Spleen (tissue), 11 donors: ENCODE data around the gene PCBP3. TPM values are rescaled to one million over a fixed set of nuclear protein-coding genes. Genes with fewer than 3 reads are reported as not detected.

Experiments used
- DNase-seq: peaks from one replicate; pipeline ENCODE4 v3.0.0-alpha.2; 2020
- H3K27ac ChIP-seq, 8 donors: fragments of 200-600 bp; sonication (generic) in 7 of 8; 1 replicate in 4 of 8; 2 replicates in 4 of 8; pipeline versions ENCODE4 v1.5.0 to v1.8.0; 2016 to 2021; ENCODE audit warnings: inconsistent platforms in 4 of 8, mild to moderate bottlenecking in 4 of 8, moderate library complexity in 1 of 8
- H3K27me3 ChIP-seq, 7 donors: fragments of 200-600 bp; sonication (generic) in 6 of 7; replicated peaks in 1 of 7; 1 replicate in 4 of 7; 2 replicates in 3 of 7; pipeline versions ENCODE4 v1.5.0 to v1.8.0; 2016 to 2021; ENCODE audit warnings: inconsistent platforms in 3 of 7, mild to moderate bottlenecking in 1 of 7
- H3K36me3 ChIP-seq, 6 donors: fragments of 200-600 bp; sonication (generic) in 5 of 6; 1 replicate in 4 of 6; 2 replicates in 2 of 6; pipeline versions ENCODE4 v1.5.0 to v1.8.0; 2016 to 2021; ENCODE audit warnings: inconsistent platforms in 2 of 6
- H3K4me1 ChIP-seq, 6 donors: fragments of 200-600 bp; sonication (generic) in 5 of 6; 1 replicate in 3 of 6; 2 replicates in 3 of 6; pipeline versions ENCODE4 v1.5.0 to v1.8.0; 2016 to 2021; ENCODE audit warnings: inconsistent platforms in 3 of 6
- H3K4me3 ChIP-seq, 8 donors: fragments of 200-600 bp; sonication (generic) in 7 of 8; 1 replicate in 4 of 8; 2 replicates in 4 of 8; pipeline versions ENCODE4 v1.5.0 to v1.8.0; 2016 to 2021; ENCODE audit warnings: inconsistent platforms in 4 of 8, mild to moderate bottlenecking in 4 of 8, moderate library complexity in 2 of 8
- H3K9me3 ChIP-seq, 8 donors: fragments of 200-600 bp; sonication (generic) in 7 of 8; 1 replicate in 4 of 8; 2 replicates in 4 of 8; pipeline versions ENCODE4 v1.5.0 to v1.8.0; 2016 to 2021; ENCODE audit warnings: inconsistent platforms in 4 of 8
- POLR2A ChIP-seq, 3 donors: fragments of 450-650 bp; IDR thresholded peaks; one replicate each; pipeline ENCODE4 v1.5.1; 2017; ENCODE audit warnings: antibody characterized with exemption in 3 of 3, mild to moderate bottlenecking in 1 of 3
- POLR2AphosphoS5 ChIP-seq, 3 donors: sonication (generic); formaldehyde crosslinking; IDR thresholded peaks; one replicate each; pipeline ENCODE4 v1.5.1; 2017; ENCODE audit warnings: antibody characterized with exemption in 3 of 3
- WGBS, 5 donors: extraction: QIAGEN DNeasy Blood & Tissue Kit in 3 of 5; methylation state at CpG; one replicate each; pipeline versions ENCODE4 v1.1.5 to v1.1.7; 2013 to 2018; 5-methylcytosine and 5-hydroxymethylcytosine counted together
- intact Hi-C: fragments of 100-400 bp; cut with DNase I; formaldehyde crosslinking; loops from one replicate; pipeline ENCODE4 v1.15.0; 2023; ENCODE audit warnings: low total_unique reads
- polyA plus RNA-seq, 3 donors: library from polyadenylated mRNA; stranded (reverse); fragments of 200-250 nt; gene quantifications; one replicate each; pipeline ENCODE4 v1.2.1, GENCODE V29; 2013
- total RNA-seq, 7 donors: library from RNA; depleted of rRNA in 3 of 7; stranded (reverse); fragments of >200 nt in 3 of 7; fragmentation: NEBNext Ultra II Directional in 4 of 7; extraction: Animal tissue kit (Norgen Biotek cat#: 25700) in 4 of 7; gene quantifications; one replicate each; pipeline versions ENCODE4 v1.1.0 to v1.2.1, GENCODE V29; 2016 to 2021
- TF ChIP-seq, protein P1 (sequence below), 11 experiments: fragments of 200-600 bp in 7 of 11; fragments of 450-650 bp in 4 of 11; sonication (generic) in 4 of 11; IDR thresholded peaks in 8 of 11; conservative IDR thresholded peaks in 3 of 11; 1 replicate in 7 of 11; 2 replicates in 4 of 11; pipeline versions ENCODE4 v1.4.0 to v1.8.0; 2016 to 2021; ENCODE audit warnings: antibody characterized with exemption in 11 of 11, inconsistent platforms in 4 of 11, mild to moderate bottlenecking in 1 of 11
- donor health status: healthy with polysubstance abuse.
- donor health status: DM: no; HTN: no; CAD: no; lungs with moderate emphysema.
- donor health status: DM: no; HTN: no; CAD: no.
- donor health status: Bipolar disorder and iron deficiency.
- donor health status: healthy.
- donor health status: DM: no; HTN: no; CAD: no.
- donor health status: DM: yes; HTN: yes; CAD: no.

The PCBP3 gene
- total and polyA plus RNA-seq, 10 donors, result 4.2 to 31.6 (median 15.2) TPM

DNA sequence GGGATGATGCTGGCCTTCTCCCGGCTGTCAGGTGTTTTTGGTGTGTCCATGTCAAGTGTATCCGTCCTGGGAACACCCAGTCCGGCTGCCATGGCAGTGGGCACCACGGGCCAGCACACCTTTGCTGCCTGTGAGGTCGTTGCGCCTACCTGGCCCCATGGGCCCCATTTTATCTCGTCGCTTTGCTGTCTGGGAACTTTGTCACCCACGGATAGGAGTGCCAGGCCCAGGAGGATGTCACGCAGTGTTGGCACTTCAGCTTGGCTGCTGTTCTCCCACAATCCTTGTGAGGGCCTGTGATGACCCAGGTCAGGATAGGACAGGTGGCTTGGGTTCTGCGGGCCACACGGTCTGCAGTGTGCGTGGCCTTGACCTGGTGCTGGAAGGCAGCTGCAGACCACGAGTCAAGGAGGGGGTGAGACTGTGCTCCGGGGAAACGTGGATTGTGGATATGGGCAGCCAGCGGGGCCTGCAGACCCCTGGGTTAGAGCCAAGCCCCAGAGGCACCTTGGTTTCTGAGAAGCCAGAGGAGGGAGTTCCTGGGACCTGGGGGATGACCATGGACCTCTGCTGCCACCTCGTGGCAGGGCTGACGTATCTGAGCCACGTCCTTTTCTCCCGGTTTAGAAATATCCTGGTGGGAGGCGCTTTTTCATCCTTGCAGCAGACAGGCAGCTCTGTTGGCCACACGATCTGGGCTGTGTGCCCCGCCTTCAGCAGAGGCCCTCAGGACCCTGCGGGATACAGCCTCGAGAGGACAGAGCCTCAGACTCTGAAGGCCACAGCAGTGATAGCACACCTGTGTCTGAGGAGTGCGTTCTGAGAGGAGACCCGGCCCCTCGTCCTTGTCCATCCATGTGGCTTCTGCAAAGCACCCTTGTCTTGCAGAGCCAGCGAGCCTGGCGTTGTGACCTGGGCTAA is 176.9 kb downstream of the PCBP3 start:
- H3K36me3 ChIP-seq, result no peaks in the 10 kb centered on the region
- WGBS, 5 donors, result 42 to 49% (median 43%) methylated on average over 18 to 31 of the region's 31 CpGs
- no peaks in the 10 kb centered on the region for H3K9me3 ChIP-seq
- peak overlapping the region in 1 of 8 donors; percentile 18 for H3K27ac ChIP-seq
- intact Hi-C loops, result no loop called here
- peak; percentile 92 for DNase-seq
- no peaks in the 10 kb centered on the region for H3K27me3 ChIP-seq
- peak in 1 of 3 donors; percentile 25 for TF ChIP-seq POLR2AphosphoS5 (IDR thresholded peaks at IDR 0.05)
- no peak for TF ChIP-seq POLR2A (IDR thresholded peaks at IDR 0.05)
- TF ChIP-seq, protein P1, sequence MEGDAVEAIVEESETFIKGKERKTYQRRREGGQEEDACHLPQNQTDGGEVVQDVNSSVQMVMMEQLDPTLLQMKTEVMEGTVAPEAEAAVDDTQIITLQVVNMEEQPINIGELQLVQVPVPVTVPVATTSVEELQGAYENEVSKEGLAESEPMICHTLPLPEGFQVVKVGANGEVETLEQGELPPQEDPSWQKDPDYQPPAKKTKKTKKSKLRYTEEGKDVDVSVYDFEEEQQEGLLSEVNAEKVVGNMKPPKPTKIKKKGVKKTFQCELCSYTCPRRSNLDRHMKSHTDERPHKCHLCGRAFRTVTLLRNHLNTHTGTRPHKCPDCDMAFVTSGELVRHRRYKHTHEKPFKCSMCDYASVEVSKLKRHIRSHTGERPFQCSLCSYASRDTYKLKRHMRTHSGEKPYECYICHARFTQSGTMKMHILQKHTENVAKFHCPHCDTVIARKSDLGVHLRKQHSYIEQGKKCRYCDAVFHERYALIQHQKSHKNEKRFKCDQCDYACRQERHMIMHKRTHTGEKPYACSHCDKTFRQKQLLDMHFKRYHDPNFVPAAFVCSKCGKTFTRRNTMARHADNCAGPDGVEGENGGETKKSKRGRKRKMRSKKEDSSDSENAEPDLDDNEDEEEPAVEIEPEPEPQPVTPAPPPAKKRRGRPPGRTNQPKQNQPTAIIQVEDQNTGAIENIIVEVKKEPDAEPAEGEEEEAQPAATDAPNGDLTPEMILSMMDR (IDR thresholded peaks at IDR 0.05 in 8 of 11, conservative IDR thresholded peaks at IDR 0.05 in 3 of 11), result peak; percentile 75 to 91 (median 85)
- no peak overlapping the region for H3K4me3 ChIP-seq
- H3K4me1 ChIP-seq, result peaks cover 0 to 39% (median 18%) of the 10 kb centered on the region in 6 donors

DNA sequence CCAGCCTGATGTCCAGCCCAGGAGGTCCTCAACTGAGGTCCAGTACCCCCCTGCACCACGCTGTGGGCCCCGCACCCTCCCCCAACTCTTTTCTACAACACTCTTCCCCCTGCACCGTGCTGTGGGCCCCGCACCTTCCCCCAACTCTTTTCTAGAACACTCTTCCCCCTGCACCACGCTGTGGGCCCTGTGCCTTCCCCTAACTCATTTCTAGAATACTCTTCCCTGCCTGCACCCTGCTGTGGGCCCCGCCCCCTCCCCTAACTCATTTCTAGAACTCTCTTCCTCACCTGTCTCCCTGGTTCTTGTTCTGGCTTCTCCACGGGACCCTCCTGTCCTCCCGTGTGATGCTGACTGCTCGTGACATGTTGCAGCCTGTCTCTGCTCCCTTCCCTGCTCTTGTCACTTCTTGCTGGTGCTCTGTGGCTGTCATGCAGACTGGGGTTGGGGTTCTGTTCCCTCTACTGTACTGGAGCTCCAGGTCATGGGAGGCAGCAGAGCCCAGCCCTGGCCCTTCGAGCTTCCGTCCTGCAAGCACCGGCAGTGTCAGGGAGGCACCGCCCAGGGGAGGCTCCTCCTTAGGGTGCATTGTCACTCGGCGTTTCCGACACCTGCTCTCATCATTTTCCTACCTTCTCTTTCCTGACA is 177.9 kb downstream of the PCBP3 start:
- no peak overlapping the region for H3K4me3 ChIP-seq
- H3K9me3 ChIP-seq, result no peaks in the 10 kb centered on the region
- no peak for DNase-seq
- 71 to 74% (median 72%) methylated on average over 16 of the region's 16 CpGs for WGBS, 5 donors
- H3K36me3 ChIP-seq, result no peaks in the 10 kb centered on the region
- TF ChIP-seq POLR2AphosphoS5 (IDR thresholded peaks at IDR 0.05) (no peak), POLR2A (IDR thresholded peaks at IDR 0.05) (no peak)
- TF ChIP-seq, protein P1 (IDR thresholded peaks at IDR 0.05 in 8 of 11, conservative IDR thresholded peaks at IDR 0.05 in 3 of 11), result no peak
- H3K4me1 ChIP-seq, result peaks cover 0 to 39% (median 18%) of the 10 kb centered on the region in 6 donors
- H3K27ac ChIP-seq, result no peak overlapping the region
- no peaks in the 10 kb centered on the region for H3K27me3 ChIP-seq
- intact Hi-C loops, result no loop called here

DNA sequence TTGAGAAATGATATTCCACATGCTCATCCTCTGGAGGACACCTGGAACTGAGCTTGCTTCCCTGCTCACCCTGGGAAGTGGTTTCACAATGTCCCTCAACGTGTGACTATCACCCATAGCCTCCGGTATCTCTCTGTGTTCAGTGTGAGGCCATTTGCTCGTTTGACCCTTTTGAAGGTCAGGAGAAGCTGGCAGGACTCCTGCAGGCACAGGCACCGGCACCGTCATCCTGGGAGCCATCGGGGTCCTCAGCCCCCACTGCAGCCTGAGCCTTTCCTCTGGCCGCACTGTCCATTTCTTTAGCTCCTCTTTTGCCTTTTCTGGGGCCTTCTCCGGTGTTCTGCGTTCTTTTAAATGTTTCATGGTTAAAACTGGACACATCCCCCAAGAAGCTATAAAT is 178.5 kb downstream of the PCBP3 start:
- no peak overlapping the region for H3K4me3 ChIP-seq
- WGBS, 5 donors, result 66 to 75% (median 72%) methylated on average over 9 of the region's 9 CpGs
- H3K9me3 ChIP-seq, result no peaks in the 10 kb centered on the region
- H3K36me3 ChIP-seq, result no peaks in the 10 kb centered on the region
- TF ChIP-seq POLR2AphosphoS5 (IDR thresholded peaks at IDR 0.05), result no peak
- no peak for TF ChIP-seq POLR2A (IDR thresholded peaks at IDR 0.05)
- TF ChIP-seq, protein P1 (IDR thresholded peaks at IDR 0.05 in 8 of 11, conservative IDR thresholded peaks at IDR 0.05 in 3 of 11), result no peak
- DNase-seq, result no peak
- no peaks in the 10 kb centered on the region for H3K27me3 ChIP-seq
- intact Hi-C loops, result no loop called here
- H3K27ac ChIP-seq, result no peak overlapping the region
- peaks cover 0 to 42% (median 18%) of the 10 kb centered on the region in 6 donors for H3K4me1 ChIP-seq
